HEK293 (cell line): Measurements from ENCODE around the gene MRPS27.

ENCODE experiments used
- CTCF ChIA-PET: fragments of 350-600 bp; formaldehyde crosslinking; extraction: SDS; loops from one replicate; lab custom pipeline; 2021; ENCODE audit warnings: antibody characterized with exemption; lab: Yijun Ruan, JAX
- POLR2A ChIA-PET: fragments of 300-600 bp; formaldehyde crosslinking; extraction: SDS; loops from one replicate; lab custom pipeline; 2020; ENCODE audit warnings: antibody characterized with exemption, inconsistent platforms; lab: Yijun Ruan, JAX
- H3K27ac ChIP-seq: fragments of 200-500 bp; sonication (Bioruptor generic); 2 replicates; pipeline ENCODE4 v1.5.1; 2014; ENCODE audit warnings: low read depth, low read length, control low read depth, inconsistent platforms; ENCODE audit errors: extremely low read depth
- H3K36me3 ChIP-seq, 2 experiments: fragments of 200-500 bp in 1 of 2; sonication (Bioruptor generic) in 1 of 2; 1 replicate in 1 of 2; 2 replicates in 1 of 2; pipeline ENCODE4 v1.5.1; 2014 to 2017; ENCODE audit warnings: inconsistent platforms in 2 of 2, low read length in 2 of 2; ENCODE audit not compliant: control insufficient read depth in 2 of 2, insufficient read depth in 1 of 2
- H3K4me1 ChIP-seq: fragments of 200-500 bp; sonication (Bioruptor generic); 2 replicates; pipeline ENCODE4 v1.5.1; 2014; ENCODE audit warnings: mild to moderate bottlenecking, low read length, inconsistent platforms; ENCODE audit not compliant: control insufficient read depth, insufficient read depth
- H3K4me3 ChIP-seq: 2 replicates; pipeline ENCODE4 v1.5.1; 2011; ENCODE audit warnings: low read depth, mild to moderate bottlenecking, control low read depth, low read length, moderate library complexity
- H3K9me3 ChIP-seq: fragments of 200-500 bp; sonication (Bioruptor generic); 2 replicates; pipeline ENCODE4 v1.5.1; 2014; ENCODE audit warnings: low read depth, low read length, inconsistent platforms; ENCODE audit not compliant: control insufficient read depth, insufficient read depth
- BCL11B ChIP-seq: fragments of 450-650 bp; formaldehyde crosslinking; IDR thresholded peaks from 2 replicates; pipeline ENCODE4 v1.5.1; 2016; ENCODE audit warnings: low read depth, missing biosample characterization, missing genetic modification characterization
- GLI4 ChIP-seq: fragments of 450-650 bp; formaldehyde crosslinking; IDR thresholded peaks from 2 replicates; pipeline ENCODE4 v1.5.1; 2016; ENCODE audit warnings: missing biosample characterization, missing genetic modification characterization
- INSM2 ChIP-seq: fragments of 450-650 bp; formaldehyde crosslinking; IDR thresholded peaks from 2 replicates; pipeline ENCODE4 v1.5.1; 2016; ENCODE audit warnings: missing biosample characterization, missing genetic modification characterization
- PRDM6 ChIP-seq: fragments of 450-650 bp; formaldehyde crosslinking; IDR thresholded peaks from 2 replicates; pipeline ENCODE4 v1.5.1; 2017; ENCODE audit warnings: missing biosample characterization, missing genetic modification characterization
- ZBTB10 ChIP-seq: fragments of 450-650 bp; formaldehyde crosslinking; IDR thresholded peaks from 2 replicates; pipeline ENCODE4 v1.5.1; 2016; ENCODE audit warnings: missing biosample characterization, missing genetic modification characterization
- ZBTB21 ChIP-seq: fragments of 450-650 bp; formaldehyde crosslinking; IDR thresholded peaks from 2 replicates; pipeline ENCODE4 v1.5.1; 2017; ENCODE audit warnings: missing biosample characterization, missing genetic modification characterization
- ZBTB26 ChIP-seq: fragments of 450-650 bp; formaldehyde crosslinking; optimal IDR thresholded peaks from 2 replicates; pipeline ENCODE3; 2016; ENCODE audit warnings: missing biosample characterization, mild to moderate bottlenecking, missing genetic modification characterization
- ZBTB6 ChIP-seq: fragments of 450-650 bp; formaldehyde crosslinking; IDR thresholded peaks from 2 replicates; pipeline ENCODE4 v1.5.1; 2017; ENCODE audit warnings: missing biosample characterization, missing genetic modification characterization
- ZFP37 ChIP-seq: fragments of 450-650 bp; formaldehyde crosslinking; IDR thresholded peaks from 2 replicates; pipeline ENCODE4 v1.5.1; 2016; ENCODE audit warnings: missing biosample characterization, missing genetic modification characterization
- ZNF114 ChIP-seq: fragments of 450-650 bp; formaldehyde crosslinking; IDR thresholded peaks from 2 replicates; pipeline ENCODE4 v1.5.0; 2017; ENCODE audit warnings: missing biosample characterization, missing genetic modification characterization
- ZNF138 ChIP-seq: fragments of 450-650 bp; formaldehyde crosslinking; IDR thresholded peaks from 2 replicates; pipeline ENCODE4 v1.5.1; 2016; ENCODE audit warnings: missing biosample characterization, missing genetic modification characterization, borderline replicate concordance
- ZNF398 ChIP-seq: fragments of 450-650 bp; formaldehyde crosslinking; IDR thresholded peaks from 2 replicates; pipeline ENCODE4 v1.5.1; 2017; ENCODE audit warnings: missing biosample characterization, missing genetic modification characterization
- ZNF404 ChIP-seq: fragments of 450-650 bp; formaldehyde crosslinking; IDR thresholded peaks from 2 replicates; pipeline ENCODE4 v1.5.1; 2017; ENCODE audit warnings: missing biosample characterization, missing genetic modification characterization
- ZNF510 ChIP-seq: fragments of 450-650 bp; formaldehyde crosslinking; IDR thresholded peaks from 2 replicates; pipeline ENCODE4 v1.5.1; 2018; ENCODE audit warnings: mild to moderate bottlenecking, missing genetic modification characterization, missing biosample characterization; ENCODE audit not compliant: insufficient replicate concordance
- ZNF513 ChIP-seq: fragments of 450-650 bp; IDR thresholded peaks from 2 replicates; pipeline ENCODE4 v1.5.1; 2018; ENCODE audit warnings: missing biosample characterization, missing genetic modification characterization
- ZNF514 ChIP-seq: fragments of 450-650 bp; formaldehyde crosslinking; IDR thresholded peaks from 2 replicates; pipeline ENCODE4 v1.5.1; 2016; ENCODE audit warnings: missing biosample characterization, missing genetic modification characterization
- ZNF560 ChIP-seq: fragments of 450-650 bp; formaldehyde crosslinking; IDR thresholded peaks from 2 replicates; pipeline ENCODE4 v1.5.1; 2017; ENCODE audit warnings: missing biosample characterization, missing genetic modification characterization, borderline replicate concordance
- ZNF610 ChIP-seq: fragments of 450-650 bp; formaldehyde crosslinking; IDR thresholded peaks from 2 replicates; pipeline ENCODE4 v1.5.1; 2016; ENCODE audit warnings: missing biosample characterization, missing genetic modification characterization, borderline replicate concordance
- ZNF623 ChIP-seq: fragments of 450-650 bp; formaldehyde crosslinking; IDR thresholded peaks from 2 replicates; pipeline ENCODE4 v1.5.1; 2016; ENCODE audit warnings: missing biosample characterization, missing genetic modification characterization
- ZNF624 ChIP-seq: fragments of 450-650 bp; formaldehyde crosslinking; IDR thresholded peaks from 2 replicates; pipeline ENCODE4 v1.5.1; 2017; ENCODE audit warnings: missing biosample characterization, missing genetic modification characterization
- ZNF654 ChIP-seq: fragments of 450-650 bp; formaldehyde crosslinking; IDR thresholded peaks from 2 replicates; pipeline ENCODE4 v1.5.1; 2016; ENCODE audit warnings: low read depth, missing biosample characterization, missing genetic modification characterization
- ZNF768 ChIP-seq: fragments of 450-650 bp; formaldehyde crosslinking; IDR thresholded peaks from 2 replicates; pipeline ENCODE4 v1.5.1; 2018; ENCODE audit warnings: missing biosample characterization, mild to moderate bottlenecking, missing genetic modification characterization

MRPS27 gene

GRCh38 chr5:72269411-72269780, 50.6 kb downstream of the MRPS27 start:
- Histone ChIP-seq H3K36me3 (no peaks in the 10 kb centered on the region; a peak in 1 of 3 replicates), H3K27ac (no peak overlapping the region), H3K4me1 (peaks cover 45% of the 10 kb centered on the region), H3K4me3 (no peak overlapping the region), H3K9me3 (no peaks in the 10 kb centered on the region)
- CTCF ChIA-PET, result interaction anchor here (0.7 to 2.6 kb wide), 18 partner anchors 10 to 284 kb away, joined by 3 to 18 read pairs (median 4); no protein-coding TSS in a partner anchor
- TF ChIP-seq INSM2 (no peak), ZNF610 (no peak), ZBTB10 (tag by site-specific recombination) (no peak), ZNF514 (tag by site-specific recombination) (no peak), ZNF398 (tag by site-specific recombination) (no peak), ZNF404 (no peak)
- POLR2A ChIA-PET, result no interaction called here

- no peak overlapping the region for H3K4me3 ChIP-seq
- peak overlapping the region; percentile 25; the same call in 1 of the 2 replicates for H3K27ac ChIP-seq
- POLR2A ChIA-PET, result no interaction called here
- no peaks in the 10 kb centered on the region; a peak in 1 of 3 replicates for H3K36me3 ChIP-seq
- peaks cover 45% of the 10 kb centered on the region for H3K4me1 ChIP-seq
- H3K9me3 ChIP-seq, result no peaks in the 10 kb centered on the region
- CTCF ChIA-PET, result interaction anchor here (0.5 to 2.6 kb wide), 22 partner anchors 10 to 284 kb away, joined by 3 to 18 read pairs (median 4); no protein-coding TSS in a partner anchor
- TF ChIP-seq ZNF513 (tag by site-specific recombination), result no peak
- peak; percentile 48 for TF ChIP-seq ZNF654 (tag by site-specific recombination)
- no peak for TF ChIP-seq ZNF114 (tag by site-specific recombination)
- no peak for TF ChIP-seq BCL11B
- TF ChIP-seq ZBTB6 (tag by site-specific recombination), result no peak
- TF ChIP-seq PRDM6, result peak; percentile 91
- TF ChIP-seq ZNF138 (tag by site-specific recombination), result no peak
- TF ChIP-seq ZNF560 (tag by site-specific recombination), result no peak
- TF ChIP-seq GLI4 (tag by site-specific recombination), result no peak
- TF ChIP-seq ZFP37, result no peak
- no peak for TF ChIP-seq ZNF768 (tag by site-specific recombination)
- no peak for TF ChIP-seq ZBTB26
- TF ChIP-seq ZNF510, result no peak
- TF ChIP-seq ZBTB21, result 0 out of 2 replicates have a peak, but pooled peaks have one; percentile 21
- no peak for TF ChIP-seq ZNF623 (tag by site-specific recombination)
- no peak for TF ChIP-seq ZNF624 (tag by site-specific recombination)
Measured at GRCh38 chr5:72268753-72269410, 51.2 kb downstream of the MRPS27 start.
